C1 segment of cervical spinal cord (tissue), 14 donors: ENCODE results near the gene GP2.
"Not testable (repeated sequence)": the region's sequence is repeated elsewhere in the genome, so short reads cannot be mapped to it uniquely, and the experiment has no call there.

ENCODE experiments used
- DNase-seq, 14 donors: peaks; one replicate each; lab custom pipeline; 2025; lab: John Stamatoyannopoulos, UW

The GP2 gene

DNA sequence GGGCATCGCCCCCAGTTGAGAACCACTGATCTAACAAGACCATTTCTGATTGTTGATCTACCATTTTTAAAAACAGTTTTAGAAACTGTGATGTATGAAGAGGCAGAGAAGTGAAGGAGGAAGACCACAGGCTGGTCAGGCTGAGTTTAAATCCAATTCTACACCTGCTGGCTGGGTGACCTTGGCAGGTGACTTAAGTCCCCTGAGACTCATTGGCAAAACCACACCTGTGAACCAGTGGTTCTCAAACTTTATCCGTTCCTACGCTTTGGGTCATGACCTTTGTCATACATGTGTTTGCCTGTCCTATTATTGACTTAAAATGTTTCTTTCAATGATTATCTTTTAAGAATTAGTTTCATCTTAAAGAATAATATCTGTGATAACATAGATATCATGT, 2.3 kb downstream of the GP2 start:
- DNase-seq: no peak

GRCh38 chr16:20323591-20324117, 3.7 kb downstream of the GP2 start:
- DNase-seq: no peak

- DNase-seq: no peak
These were observed 4.6 kb downstream of the GP2 start for GRCh38 chr16:20322696-20323095.

GRCh38 chr16:20321671-20322070, 5.6 kb downstream of the GP2 start:
- no peak for DNase-seq

- DNase-seq: not testable (repeated sequence)
These were observed 6.3 kb downstream of the GP2 start for GRCh38 chr16:20321051-20321450.

DNA sequence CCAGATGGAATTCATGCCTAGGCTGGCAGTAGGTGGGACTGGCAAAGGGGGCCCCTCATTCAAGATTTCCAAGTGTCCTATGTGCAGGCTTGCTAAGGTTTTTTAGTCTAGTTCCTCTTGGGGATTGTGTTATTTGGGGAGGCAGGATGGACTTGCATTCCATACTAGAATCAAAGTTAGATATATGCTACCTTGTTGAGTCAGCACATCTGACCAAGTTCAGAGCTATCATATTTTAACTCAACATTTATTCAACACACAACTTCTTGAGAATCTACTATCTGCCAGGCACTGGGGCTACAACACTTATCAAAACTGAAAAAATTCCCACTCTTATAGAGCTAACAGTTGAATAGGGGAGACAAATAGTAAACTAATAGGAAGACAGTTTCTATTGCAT, 6.7 kb downstream of the GP2 start:
- no peak for DNase-seq

DNA sequence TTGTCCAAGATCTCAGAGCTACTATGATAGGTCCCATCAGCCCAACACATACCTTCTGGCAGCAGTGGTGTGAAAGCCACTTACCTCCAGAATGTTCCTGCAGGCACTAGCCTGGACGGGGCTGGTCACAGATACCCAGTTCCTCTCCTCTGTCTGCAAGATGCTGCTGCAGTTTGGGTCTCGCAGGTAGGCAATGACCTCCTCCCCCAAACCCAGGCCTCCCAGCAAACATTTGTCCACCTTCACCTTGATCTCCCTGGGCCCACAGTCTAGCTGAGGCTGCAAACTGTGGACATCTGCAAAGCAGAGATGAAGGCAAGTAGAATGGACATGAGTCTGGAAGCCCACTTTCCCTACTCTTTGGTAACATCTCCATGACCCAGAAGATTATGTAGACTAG, 7.1 kb downstream of the GP2 start:
- DNase-seq: no peak

DNA sequence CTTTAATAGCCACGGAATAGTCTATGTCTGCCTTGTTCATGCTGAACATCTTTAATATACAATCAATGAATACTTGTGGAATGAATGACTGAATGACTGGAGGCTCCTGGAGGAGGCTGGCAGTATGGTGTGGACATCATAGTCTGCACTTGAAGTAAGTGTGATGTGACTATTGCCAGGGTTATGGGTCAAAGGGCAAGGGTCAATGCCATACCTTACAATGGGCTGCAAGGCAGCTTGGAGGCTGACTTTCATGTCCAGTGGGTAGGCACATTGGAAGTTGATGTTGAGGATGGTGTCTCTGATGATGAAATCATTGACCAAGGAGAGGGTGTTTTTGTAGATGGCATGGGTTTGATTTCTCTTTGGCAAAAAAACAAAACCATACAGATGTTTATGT, 7.9 kb downstream of the GP2 start:
- no peak for DNase-seq

DNA sequence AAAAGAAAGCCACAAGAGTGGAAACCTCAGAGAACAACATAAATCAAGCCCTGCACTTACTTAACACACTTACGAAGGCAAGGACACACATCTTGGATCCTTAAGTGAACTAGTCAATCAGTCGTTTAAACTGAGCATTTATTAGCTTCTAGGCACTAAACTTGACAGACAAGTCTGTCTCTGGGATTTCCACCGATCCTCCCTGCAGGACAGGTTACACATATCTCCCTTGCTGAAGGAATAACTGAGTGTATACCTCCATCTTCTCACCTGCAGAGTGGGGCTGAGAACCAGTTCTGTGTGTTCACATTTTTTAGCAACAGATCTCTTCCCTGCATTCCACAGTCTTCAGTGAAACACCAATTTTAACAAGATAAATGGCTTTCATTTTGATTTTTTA, 8.9 kb downstream of the GP2 start:
- DNase-seq: no peak

DNA sequence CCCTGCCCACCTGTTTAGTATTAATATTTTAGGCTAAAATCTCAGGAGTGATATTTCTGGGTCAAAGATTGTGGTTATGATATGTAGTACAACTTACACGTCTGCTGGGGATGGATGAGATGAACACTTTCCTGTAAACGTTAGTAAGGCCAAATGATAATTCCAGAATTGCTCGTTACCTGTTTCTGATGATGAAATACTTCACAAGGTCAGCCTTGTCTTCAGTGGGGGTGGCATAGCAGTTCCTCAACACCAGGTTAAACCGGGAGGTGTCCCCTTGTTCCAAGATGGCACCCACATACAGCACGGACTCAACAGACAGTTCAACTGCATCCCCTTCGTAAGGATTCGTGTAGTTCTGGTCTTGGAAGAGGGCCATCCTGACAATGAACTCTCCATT, 9.3 kb downstream of the GP2 start:
- no peak for DNase-seq

GRCh38 chr16:20317117-20317516, 10.2 kb downstream of the GP2 start:
- DNase-seq: no peak

DNA sequence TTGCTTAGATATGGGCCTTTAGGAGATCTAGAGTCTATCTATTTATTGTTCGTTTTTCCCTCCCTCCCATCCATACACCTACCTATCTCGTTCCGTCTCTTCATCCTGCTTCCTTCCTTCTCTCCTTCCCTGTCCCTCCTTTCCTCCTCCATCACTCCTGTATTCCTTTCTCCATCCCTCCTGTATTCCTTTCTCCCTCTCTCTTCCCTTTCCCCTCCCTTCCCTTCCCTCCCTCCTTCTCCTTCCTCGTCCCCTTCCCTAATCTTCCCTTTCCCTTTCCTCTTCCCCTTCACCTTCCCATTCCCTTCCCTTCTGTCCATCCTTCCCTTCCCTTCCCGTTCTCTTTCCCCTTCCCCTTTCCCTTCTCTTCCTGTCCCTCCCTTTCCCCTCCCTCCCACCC, 10.6 kb downstream of the GP2 start:
- no peak for DNase-seq

- DNase-seq: no peak
These were observed 11.5 kb downstream of the GP2 start for GRCh38 chr16:20315764-20316163.

DNA sequence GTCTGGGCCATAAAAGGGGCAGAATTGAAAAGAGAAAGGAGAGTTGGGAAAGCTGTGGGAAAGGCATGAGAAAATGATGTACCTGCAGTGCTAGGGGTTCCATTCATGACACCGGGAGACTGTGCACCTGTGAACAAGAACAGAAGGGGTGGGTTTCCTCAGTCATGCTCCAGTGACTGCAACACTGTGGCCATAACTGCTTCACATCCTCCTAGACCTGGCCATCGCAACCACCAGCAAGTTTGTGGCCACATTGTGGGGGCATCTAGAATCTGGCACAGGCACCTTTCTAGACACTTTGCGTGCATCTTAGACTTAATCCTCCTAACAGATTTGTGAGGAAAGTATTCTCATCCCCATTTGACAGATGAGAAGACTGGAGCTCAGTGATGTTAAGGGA, 12.7 kb downstream of the GP2 start:
- DNase-seq: no peak

DNA sequence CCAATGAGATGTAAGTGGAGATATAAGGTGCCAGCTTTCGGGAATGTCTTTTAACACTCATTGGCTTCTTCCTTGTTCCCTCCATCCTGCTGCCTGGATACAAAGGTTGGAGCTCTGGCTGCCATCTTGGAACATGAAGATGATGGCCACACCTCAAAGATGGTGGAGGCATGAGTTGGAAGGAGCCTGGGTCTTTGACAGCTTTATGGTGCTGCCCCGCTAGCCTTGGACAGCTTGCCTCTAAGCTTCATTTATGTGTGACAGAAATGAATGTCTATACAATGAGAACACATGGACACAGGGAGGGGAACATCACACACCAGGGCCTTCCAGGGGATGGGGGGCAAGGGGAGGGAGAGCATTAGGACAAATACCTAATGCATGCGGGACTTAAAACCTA, 13.6 kb downstream of the GP2 start:
- no peak for DNase-seq

- not testable (repeated sequence) for DNase-seq
These were observed 14.7 kb downstream of the GP2 start for GRCh38 chr16:20312536-20313095.

GRCh38 chr16:20311548-20311947, 15.8 kb downstream of the GP2 start:
- DNase-seq: no peak

- DNase-seq: no peak
These were observed 16.6 kb downstream of the GP2 start for GRCh38 chr16:20310421-20311395.

GRCh38 chr16:20309786-20310185, 17.5 kb downstream of the GP2 start:
- no peak for DNase-seq

DNA sequence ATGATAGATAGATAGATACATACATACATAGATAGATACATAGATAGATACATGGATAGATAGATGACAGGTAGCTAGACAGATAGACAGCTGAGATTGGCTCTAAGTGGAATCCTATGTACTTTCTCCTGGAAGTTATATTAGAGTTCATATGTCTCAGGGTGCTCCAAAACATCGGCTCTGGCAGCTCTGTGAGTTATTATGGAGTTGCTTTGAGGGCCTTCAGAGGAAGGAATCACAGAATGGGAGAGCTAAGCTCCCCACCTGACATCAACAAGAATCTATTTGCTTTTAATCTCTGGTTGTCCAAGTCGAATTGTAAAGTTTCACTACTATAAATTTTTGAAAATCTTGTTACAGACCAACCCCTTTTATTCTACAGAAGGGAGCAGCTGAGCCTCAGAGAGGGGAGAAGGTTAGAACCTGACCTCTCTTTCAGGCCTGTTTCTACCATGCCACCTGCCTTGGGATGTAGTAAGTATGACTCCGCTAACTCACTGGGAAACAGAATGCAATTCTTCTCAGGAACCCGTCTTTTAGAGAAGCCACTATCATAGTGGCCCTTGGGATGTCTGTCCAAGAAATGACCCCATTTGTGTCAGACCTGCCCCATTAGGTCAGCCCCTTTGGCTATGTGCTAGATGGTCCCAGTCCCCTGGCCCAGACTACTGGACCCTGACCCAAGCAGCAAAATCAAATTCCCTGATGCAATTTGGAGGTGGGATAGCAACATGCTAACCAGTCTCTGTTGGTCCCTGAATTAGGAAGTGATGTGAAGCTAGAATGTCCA, 18.3 kb downstream of the GP2 start:
- DNase-seq: no peak

DNA sequence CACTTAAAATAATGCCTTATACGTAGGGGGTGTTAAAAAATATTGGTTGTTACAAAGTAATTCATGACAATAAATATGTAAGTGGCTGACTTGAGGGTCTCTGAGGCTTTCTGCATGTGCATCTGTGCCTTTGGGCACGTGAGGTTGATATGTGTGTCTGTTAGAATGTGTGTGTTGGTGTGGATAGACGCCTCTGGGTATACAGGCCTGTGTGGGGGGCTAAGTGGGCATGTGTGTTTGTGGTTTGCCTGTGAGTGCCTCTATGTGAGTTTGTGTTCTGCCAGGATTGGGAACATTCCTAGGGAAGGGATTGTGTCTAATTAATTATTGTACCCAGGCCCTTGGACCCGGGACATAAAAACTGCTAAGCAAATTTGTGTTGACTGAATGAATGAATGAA, 19.0 kb downstream of the GP2 start:
- DNase-seq: no peak

DNA sequence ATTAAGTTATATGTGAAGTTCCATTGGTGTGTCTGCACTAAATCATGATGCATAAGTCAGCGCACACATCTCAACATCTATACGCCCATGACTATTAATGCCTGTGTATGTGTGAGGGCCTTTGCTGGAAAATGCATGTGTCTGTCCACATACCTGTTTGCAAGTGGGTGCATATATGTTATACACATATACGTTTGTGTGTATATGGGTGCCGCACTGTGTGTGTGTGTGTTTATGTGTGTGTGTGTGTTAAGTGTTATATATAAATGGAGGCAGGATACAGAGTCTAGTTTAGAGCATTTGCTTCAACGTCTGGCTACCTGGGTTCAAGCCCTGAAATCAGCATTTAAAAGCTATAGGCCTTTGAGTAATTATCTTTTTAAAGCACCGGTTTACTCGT, 19.5 kb downstream of the GP2 start:
- DNase-seq: no peak
